Keratinocyte (primary cell): ENCODE measurements around the gene KCNG2. TPM values are rescaled to one million over a fixed set of nuclear protein-coding genes. Genes with fewer than 3 reads are reported as not detected.

Experiments used
- DNase-seq: peaks from one replicate; pipeline ENCODE4 v3.0.0-alpha.2; 2011; ENCODE audit warnings: low read depth, missing footprints, low spot score
- FAIRE-seq: peaks from 2 replicates; lab custom pipeline; 2011; peaks lifted over from hg19 to GRCh38; lab: Jason Lieb, UNC
- H2AFZ ChIP-seq: 2 replicates; pipeline ENCODE4 v1.6.0; 2012; ENCODE audit warnings: low read length, control low read depth, inconsistent platforms; ENCODE audit not compliant: control insufficient read depth
- H3K27ac ChIP-seq: 2 replicates; pipeline ENCODE4 v1.5.1; 2011; ENCODE audit warnings: low read length; ENCODE audit not compliant: control insufficient read depth, insufficient read depth
- H3K27me3 ChIP-seq: 3 replicates; pipeline ENCODE4 v1.6.0; 2011; ENCODE audit warnings: low read length; ENCODE audit not compliant: control insufficient read depth, insufficient read depth; ENCODE audit errors: extremely low read depth
- H3K36me3 ChIP-seq, 2 experiments: 2 replicates in 1 of 2; 3 replicates in 1 of 2; pipeline ENCODE4 v1.5.1; 2011; ENCODE audit warnings: low read length in 2 of 2, mild to moderate bottlenecking in 1 of 2; ENCODE audit not compliant: control insufficient read depth in 2 of 2, insufficient read depth in 2 of 2; ENCODE audit errors: extremely low read depth in 1 of 2
- H3K4me1 ChIP-seq: 3 replicates; pipeline ENCODE4 v1.5.1; 2011; ENCODE audit warnings: low read length; ENCODE audit not compliant: control insufficient read depth, insufficient read depth; ENCODE audit errors: extremely low read depth
- H3K4me2 ChIP-seq: 3 replicates; pipeline ENCODE4 v1.6.0; 2011; ENCODE audit warnings: low read depth, low read length; ENCODE audit not compliant: control insufficient read depth, insufficient read depth; ENCODE audit errors: extremely low read depth
- H3K4me3 ChIP-seq, 3 experiments: fragments of 200-600 bp in 1 of 3; sonication (generic) in 1 of 3; 2 replicates in 2 of 3; 3 replicates in 1 of 3; pipeline ENCODE4 v1.5.1; 2011 to 2016; ENCODE audit warnings: low read length in 3 of 3, mild to moderate bottlenecking in 3 of 3, control low read depth in 2 of 3, inconsistent platforms in 1 of 3, low read depth in 1 of 3, mixed read lengths in 1 of 3, mixed run types in 1 of 3, moderate library complexity in 1 of 3; ENCODE audit not compliant: control insufficient read depth in 2 of 3, insufficient read depth in 2 of 3; ENCODE audit errors: extremely low read depth in 1 of 3
- H3K79me2 ChIP-seq: 2 replicates; pipeline ENCODE4 v1.6.0; 2012; ENCODE audit warnings: low read length; ENCODE audit not compliant: control insufficient read depth, insufficient read depth
- H3K9ac ChIP-seq: 3 replicates; pipeline ENCODE4 v1.6.0; 2011; ENCODE audit warnings: low read length; ENCODE audit not compliant: control insufficient read depth, insufficient read depth; ENCODE audit errors: extremely low read depth
- H3K9me1 ChIP-seq: 3 replicates; pipeline ENCODE4 v1.6.0; 2011; ENCODE audit warnings: low read length; ENCODE audit not compliant: control insufficient read depth, insufficient read depth; ENCODE audit errors: extremely low read depth
- H3K9me3 ChIP-seq: 2 replicates; pipeline ENCODE4 v1.5.1; 2012; ENCODE audit warnings: low read depth, low read length; ENCODE audit not compliant: control insufficient read depth
- H4K20me1 ChIP-seq: 3 replicates; pipeline ENCODE4 v1.6.0; 2011; ENCODE audit warnings: low read length; ENCODE audit not compliant: control insufficient read depth, insufficient read depth; ENCODE audit errors: extremely low read depth
- CTCF ChIP-seq, 3 experiments: IDR thresholded peaks in 1 of 3; conservative IDR thresholded peaks in 1 of 3; optimal IDR thresholded peaks in 1 of 3; 2 replicates in 2 of 3; 3 replicates in 1 of 3; pipeline versions ENCODE3 to v1.5.1; 2011; ENCODE audit warnings: low read length in 3 of 3, mild to moderate bottlenecking in 3 of 3, moderate library complexity in 2 of 3, control low read depth in 1 of 3, inconsistent platforms in 1 of 3; ENCODE audit not compliant: insufficient read depth in 2 of 3; ENCODE audit errors: extremely low read depth in 1 of 3
- EZH2 ChIP-seq: IDR thresholded peaks from one replicate; pipeline ENCODE4 v1.6.1; 2012; ENCODE audit warnings: inconsistent platforms, mild to moderate bottlenecking, low read length, moderate library complexity
- dilution Hi-C: fragments of 300-500 bp; cut with MboI; formaldehyde crosslinking; loops from one replicate; pipeline ENCODE4 v1.7.0; 2020; ENCODE audit warnings: low sequenced_read_pairs; ENCODE audit not compliant: extremely low pct_ligation_motif_present
- polyA plus RNA-seq, 5 experiments: library from polyadenylated mRNA; depleted of rRNA in 3 of 5; stranded (reverse) in 3 of 5; stranded (forward) in 1 of 5; unstranded in 1 of 5; fragments of >200 nt; gene quantifications; 1 replicate in 1 of 5; 2 replicates in 3 of 5; 3 replicates in 1 of 5; pipeline versions ENCODE4 v1.2.1 to v1.2.3, GENCODE V29; 2011 to 2012; ENCODE audit warnings: missing spikeins in 2 of 5, low read depth in 1 of 5, low replicate concordance in 1 of 5

KCNG2 gene
- polyA plus RNA-seq, 1 donor (not counting 4 experiments of a cell fraction or from before 2014, with no cell fraction given) = not detected

GRCh38 chr18:79853303-79853992 is 55.7 kb downstream of the KCNG2 start:
- Histone ChIP-seq H3K9me3 (no peaks in the 10 kb centered on the region), H4K20me1 (no peaks in the 10 kb centered on the region), H3K36me3 (no peaks in the 10 kb centered on the region), H2AFZ (no peak overlapping the region), H3K27me3 (peaks cover 19% of the 10 kb centered on the region), H3K9me1 (no peaks in the 10 kb centered on the region), H3K27ac (no peak overlapping the region), H3K4me1 (peaks cover 2% of the 10 kb centered on the region), H3K4me3 (no peak overlapping the region), H3K4me2 (no peak overlapping the region), H3K79me2 (no peaks in the 10 kb centered on the region), H3K9ac (no peak overlapping the region)
- FAIRE-seq (no peak), DNase-seq (no peak)
- dilution Hi-C loops = no loop called here
- no peak for TF ChIP-seq CTCF (optimal IDR thresholded peaks at IDR 0.05 in 1 of 3, IDR thresholded peaks at IDR 0.05 in 1 of 3, conservative IDR thresholded peaks at IDR 0.05 in 1 of 3; ENCODE audit: extremely low read depth in 1 of 3, insufficient read depth in 2 of 3, low read length in 3 of 3)
- TF ChIP-seq EZH2 = no peak

- DNase-seq (no peak), FAIRE-seq (no peak)
- Histone ChIP-seq H3K27ac (no peak overlapping the region), H4K20me1 (no peaks in the 10 kb centered on the region), H3K9me3 (no peaks in the 10 kb centered on the region), H3K9me1 (no peaks in the 10 kb centered on the region), H3K79me2 (no peaks in the 10 kb centered on the region), H3K4me1 (peaks cover 2% of the 10 kb centered on the region), H3K4me2 (no peak overlapping the region), H3K36me3 (no peaks in the 10 kb centered on the region), H2AFZ (no peak overlapping the region), H3K4me3 (no peak overlapping the region), H3K27me3 (peaks cover 19% of the 10 kb centered on the region), H3K9ac (no peak overlapping the region)
- dilution Hi-C loops = no loop called here
- TF ChIP-seq CTCF (optimal IDR thresholded peaks at IDR 0.05 in 1 of 3, IDR thresholded peaks at IDR 0.05 in 1 of 3, conservative IDR thresholded peaks at IDR 0.05 in 1 of 3; ENCODE audit: extremely low read depth in 1 of 3, insufficient read depth in 2 of 3, low read length in 3 of 3) (no peak), EZH2 (no peak)
These were observed 56.2 kb downstream of the KCNG2 start for GRCh38 chr18:79853993-79854364.
